HG03097 (cell line): ENCODE measurements around the gene DLST.
A peak's percentile ranks its signal among the peaks of the same experiment; 100 is the strongest.

ENCODE experiments used
- ATAC-seq: cut with Tn5 transposase; IDR thresholded peaks from one replicate; pipeline ENCODE4 v1.9.1; 2021; ENCODE audit not compliant: unreplicated experiment, low FRiP score

Gene DLST

DNA sequence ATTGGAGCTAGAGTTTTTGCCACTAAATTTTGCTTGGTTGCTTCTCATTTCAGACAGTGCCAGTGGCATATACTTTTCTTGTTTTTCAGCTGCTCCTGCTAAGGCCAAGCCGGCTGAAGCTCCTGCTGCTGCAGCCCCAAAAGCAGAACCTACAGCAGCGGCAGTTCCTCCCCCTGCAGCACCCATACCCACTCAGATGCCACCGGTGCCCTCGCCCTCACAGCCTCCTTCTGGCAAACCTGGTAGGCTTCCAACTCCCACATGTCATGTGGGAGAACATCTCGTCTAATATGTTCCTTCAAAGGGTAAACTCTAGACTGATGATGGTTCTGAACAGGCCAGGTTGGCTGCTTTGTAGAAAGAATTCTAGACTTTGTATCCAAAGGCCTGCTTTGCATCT lies 11.0 kb downstream of the DLST start:
- no peak for ATAC-seq

DNA sequence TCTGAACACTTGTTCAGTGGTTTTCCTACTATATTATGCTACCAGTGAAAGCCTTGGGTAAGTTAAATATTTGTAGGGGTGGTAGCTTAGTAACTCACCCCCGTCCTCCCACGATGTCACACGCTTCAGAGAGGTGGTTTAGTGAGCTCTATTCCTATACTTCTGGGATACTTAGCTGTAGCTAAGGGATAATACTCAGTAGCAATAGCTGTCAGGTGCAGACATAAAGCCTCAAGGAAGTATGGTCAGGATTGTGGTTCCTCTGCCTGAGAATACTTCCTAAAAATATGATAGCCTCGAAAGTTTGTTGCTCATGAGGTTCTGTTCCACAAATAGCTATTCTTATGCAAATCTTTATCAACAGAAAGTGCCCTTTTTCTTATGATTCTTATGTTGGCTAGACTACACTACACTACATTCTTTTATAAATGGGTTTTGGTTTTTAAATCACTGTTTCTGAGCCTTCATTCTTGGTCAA lies 11.9 kb downstream of the DLST start:
- ATAC-seq = peak; percentile 45

DNA sequence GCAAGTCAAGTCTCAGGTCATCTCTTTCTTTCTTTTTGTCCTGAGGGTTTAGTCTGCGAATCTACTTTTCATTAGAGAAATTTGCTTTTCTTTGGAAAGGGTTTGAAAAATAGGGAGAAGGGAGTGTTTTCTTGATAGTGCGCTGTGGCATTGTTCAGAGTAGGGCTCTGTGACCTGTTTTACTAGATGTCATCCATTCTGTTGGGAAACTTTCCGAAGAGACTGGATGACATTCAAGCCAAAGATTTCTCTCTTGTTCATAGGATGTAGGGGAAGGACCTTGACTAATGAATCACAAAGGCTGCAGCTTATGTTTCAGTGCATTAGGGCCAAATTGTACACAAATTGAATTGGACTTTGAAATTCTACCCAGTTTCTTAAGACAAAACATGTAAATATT lies 14.7 kb downstream of the DLST start:
- ATAC-seq = no peak

DNA sequence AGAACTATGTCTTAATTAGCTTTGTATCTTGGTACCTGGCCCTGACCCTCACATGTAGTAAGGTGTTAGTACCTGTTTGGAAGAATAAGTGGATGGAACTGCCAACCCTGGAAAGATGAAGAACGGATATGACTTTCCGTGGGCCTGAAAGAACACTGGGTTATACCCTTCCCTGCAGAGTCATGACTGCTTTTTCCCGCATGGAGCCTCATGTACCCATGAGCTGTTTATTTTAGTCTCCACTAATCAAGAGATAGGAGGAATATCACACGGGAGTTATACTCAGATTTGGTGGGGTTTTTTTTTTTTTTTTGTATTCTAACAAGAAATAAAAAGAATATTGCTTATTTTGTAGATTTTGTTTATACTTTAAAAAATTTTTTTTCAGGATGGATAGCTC lies 15.9 kb downstream of the DLST start:
- no peak for ATAC-seq

DNA sequence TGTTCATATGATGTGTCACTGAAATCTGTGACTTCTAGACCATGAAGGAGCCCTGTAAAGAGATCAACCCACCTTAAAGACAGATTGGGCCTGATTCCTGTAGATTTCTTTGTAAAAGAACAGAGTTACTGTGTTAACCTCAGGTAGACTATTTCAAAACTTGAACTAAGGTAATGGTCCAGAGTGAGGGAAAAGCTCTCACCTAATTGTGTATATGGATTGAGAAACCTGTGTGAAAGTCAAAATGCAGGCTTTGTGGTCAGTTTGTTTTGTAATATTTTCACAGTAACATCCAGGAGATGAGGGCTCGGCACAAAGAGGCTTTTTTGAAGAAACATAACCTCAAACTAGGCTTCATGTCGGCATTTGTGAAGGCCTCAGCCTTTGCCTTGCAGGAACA lies 16.4 kb downstream of the DLST start:
- ATAC-seq = no peak

DNA sequence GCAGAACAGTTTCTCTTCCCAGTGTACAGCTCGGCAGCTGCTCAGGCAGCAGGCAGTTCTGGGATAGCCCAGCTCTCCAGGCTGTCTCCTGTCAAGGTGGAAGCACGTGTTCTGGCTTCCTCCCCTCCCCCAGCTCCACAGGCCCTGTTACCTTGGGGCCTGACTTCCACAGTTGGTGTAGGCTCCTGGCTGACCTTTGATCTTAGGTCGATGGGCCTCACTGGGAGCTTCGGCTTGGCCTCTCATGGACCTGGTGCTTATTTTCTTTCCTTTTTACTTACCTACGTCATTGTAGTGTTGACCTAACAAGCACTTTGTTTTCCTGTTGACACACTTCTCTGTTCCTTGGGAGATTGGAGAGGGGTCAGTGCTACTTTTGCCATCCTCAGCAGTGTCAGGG lies 17.0 kb downstream of the DLST start:
- no peak for ATAC-seq

DNA sequence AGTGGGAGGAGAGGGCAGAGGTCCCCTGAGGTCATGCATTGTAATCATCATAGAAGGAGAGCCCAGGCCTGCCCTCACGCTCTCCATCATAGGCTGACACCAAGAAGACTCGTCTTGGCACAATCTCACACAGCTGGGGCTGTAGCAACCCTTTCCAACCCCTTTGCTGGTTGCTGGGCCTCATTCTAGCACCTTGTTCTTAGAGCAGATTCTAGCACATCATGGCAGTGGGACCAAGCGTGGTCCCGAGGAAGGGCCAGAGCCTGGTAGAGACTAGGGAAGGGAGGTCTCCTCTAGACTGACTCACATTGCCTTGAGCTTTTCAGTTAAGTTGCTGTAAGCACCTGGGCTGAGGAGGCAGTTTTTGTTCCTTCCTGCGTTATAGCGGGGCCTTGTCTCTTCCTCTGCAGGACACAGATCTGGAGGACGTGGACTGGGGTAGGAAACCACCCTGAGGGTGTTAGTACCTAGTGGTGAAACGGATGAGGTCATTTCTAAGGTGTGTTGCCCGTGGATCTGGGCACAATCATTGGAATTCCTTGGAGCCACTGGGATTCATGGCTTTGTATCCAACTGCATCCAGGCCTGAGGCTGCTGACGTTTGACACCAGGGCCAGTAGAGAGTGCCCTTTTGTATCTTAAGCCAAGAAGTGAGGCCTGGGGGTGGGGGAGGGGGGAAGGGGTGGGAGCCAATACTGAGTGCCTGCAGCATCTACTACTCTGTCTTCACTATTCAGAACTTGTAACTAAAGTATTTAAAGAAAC lies 21.4 kb downstream of the DLST start:
- no peak for ATAC-seq

DNA sequence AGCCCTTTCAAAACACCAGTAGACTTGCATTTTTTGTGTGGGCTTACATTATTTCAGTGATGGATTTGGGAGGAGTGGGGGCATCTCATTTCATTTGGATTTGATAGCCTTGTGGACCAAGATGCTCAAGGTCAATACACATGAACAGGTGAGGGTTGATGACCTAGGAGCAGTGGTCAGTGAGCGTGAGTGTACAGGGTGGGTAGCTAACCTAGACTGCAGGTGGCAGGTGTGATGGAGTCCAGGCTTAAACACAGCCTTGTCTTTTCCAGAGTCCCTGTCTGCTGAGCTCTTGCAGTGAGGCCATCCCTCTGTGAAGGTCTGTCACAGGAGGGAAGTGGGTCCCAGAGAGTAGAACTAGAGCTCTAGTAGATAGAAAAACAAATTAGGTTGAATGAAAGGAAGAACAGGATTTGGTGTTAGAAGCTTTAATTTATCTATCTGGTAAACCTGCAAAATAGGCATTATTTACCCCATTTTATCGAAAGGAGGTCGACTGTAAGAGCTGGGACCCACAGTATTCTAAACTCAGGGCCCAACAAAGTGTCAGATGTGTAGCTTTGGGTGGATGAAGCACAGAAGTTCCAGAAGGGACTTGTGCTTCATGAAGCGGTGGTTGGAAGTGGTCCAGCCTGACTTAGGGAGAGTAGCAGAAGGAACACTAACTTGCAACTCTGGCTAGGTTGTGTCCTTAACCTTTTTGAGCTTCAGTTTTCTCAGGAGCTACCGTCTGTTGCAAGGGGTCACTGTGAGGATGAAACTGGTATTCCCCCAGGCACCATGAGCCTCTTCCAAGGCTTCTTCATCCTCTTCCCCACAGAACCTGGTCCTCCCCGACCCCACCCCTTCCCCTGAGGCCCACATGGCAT lies 23.2 kb downstream of the DLST start:
- ATAC-seq = no peak

DNA sequence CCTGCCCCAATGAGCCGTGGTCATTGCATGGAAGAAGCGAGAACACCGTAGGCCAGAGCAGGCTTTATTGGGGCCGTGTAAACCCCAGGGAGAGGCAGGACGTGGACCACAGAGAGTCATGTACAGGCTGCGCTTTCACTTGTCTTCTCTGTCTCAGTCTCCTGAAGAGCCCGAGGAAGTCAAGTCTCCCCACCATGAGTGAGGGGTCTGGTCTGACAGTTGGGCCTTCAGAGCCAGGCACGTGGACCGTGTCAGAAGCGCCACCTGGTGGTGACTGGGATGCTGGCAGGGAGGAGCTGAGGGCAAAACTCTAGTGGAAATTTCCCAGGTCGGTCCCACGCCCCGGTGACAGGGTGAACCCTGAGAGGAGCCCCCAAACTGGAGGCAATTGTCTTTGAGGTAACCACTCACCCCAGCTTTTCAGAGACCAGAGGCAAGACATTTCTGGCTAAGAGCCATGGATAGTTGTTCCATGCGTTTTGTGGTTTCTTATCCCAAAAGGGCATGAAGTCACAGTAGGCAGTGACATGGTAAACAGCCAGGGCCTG lies 24.0 kb downstream of the DLST start:
- ATAC-seq = no peak

DNA sequence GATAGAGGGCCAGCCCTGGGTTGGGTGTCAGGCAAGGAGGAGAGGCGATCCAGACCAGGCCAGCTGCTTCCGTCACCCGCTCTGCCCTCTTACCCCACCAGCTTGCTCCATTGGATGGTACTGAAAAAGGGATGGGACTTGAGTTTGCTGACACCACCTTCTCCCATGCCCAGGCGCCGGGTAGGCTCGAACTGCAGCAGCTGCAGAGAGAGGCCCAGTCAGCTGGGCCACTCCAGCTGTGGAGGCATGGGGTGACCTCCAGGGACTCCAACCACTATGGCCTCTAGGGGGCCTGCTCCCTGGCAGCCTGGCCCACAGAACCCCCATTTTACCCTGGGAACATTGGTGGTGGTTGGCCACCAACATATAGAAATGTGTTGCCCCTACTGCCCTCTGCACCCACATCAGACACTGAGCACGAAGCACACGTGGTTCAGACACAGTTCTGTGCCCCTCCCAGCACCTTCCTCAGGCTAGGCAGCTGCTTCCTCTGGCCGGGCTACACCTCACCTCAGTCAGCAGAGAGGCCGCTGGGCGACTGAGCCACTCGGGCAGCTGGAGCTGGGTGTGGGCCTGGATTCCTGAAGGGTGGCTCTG lies 25.3 kb downstream of the DLST start:
- ATAC-seq = no peak

DNA sequence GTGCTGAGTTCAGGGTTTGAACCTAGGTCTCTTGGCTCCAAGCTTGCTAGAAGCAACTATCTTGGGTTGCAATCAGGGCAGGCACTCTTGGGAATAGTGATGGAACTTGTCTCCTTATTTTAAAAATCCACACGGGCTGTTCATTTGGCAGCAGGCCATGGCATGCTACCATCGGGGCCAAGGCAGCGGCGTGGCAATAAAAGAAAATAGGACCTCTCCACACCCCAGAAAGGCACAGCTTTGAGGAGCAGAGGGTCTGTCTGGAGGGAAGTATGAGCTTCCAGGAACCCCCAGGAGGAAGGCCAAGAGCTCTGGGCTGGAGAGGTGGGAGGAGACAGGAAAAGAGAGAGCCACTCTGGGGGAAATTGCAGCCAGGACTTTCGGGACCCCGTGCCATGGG lies 26.0 kb downstream of the DLST start:
- ATAC-seq = no peak

DNA sequence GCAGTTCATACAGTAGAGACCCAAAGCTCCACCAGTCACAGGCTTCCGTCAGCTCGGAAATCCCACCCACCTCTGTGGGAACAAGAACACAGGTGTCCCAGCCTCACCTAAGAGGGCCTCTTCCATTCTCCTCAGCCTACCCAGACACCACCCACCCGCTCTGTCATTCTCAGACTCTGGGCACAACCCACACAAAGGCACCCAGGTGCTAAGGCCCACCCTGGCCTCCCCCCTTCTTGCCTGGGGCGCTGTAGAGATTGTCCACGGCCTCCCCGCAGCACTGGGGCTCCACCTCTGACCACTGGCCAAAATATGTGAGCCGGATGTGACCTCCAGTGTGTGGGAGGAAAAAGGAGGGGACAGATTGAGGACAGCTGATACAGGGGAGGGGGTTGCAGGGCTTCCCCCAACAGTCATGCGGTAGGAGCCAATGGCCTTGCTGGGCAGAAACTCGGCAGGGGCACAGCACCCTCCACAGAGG lies 27.2 kb downstream of the DLST start:
- ATAC-seq = no peak

DNA sequence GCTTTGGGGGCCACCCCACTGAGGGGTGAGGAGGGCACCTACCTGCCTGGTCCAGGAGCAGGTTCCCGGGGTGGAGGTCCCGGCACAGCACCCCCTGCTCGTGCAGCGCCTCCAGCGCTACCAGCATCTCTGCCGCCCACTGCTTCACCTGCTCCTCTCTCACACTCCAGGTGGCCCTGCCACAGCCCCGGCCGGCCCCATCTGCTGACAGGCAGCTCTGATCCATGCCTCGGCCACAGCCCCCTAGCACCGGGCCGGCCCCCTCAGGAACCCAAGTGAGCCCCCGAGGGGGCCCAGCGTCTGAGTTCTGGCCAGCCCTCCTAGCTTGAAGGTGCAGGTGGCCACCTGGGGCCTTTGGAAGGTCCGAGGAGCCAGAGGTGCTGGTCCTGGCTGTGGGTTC lies 27.8 kb downstream of the DLST start:
- no peak for ATAC-seq

DNA sequence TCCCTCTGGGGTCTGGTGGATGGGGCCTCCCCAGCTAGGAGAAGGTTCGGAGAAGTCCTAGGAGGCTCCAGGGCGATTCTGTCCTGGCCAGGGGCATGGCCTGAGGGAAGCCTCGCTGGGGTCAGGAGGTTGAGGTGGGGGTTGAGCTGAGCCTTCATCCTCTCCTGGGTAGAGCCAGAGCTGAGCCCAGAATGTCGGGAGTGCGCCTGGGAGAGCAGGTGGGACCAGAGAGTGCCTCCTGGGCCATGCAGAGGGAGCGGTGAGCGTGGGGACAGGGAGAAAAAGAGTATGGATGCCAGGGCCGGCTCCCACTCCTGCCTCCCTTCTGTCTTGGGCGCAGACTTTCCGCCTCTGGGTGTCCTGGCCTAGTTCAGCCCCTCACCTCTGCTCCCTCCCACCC lies 28.2 kb downstream of the DLST start:
- no peak for ATAC-seq

DNA sequence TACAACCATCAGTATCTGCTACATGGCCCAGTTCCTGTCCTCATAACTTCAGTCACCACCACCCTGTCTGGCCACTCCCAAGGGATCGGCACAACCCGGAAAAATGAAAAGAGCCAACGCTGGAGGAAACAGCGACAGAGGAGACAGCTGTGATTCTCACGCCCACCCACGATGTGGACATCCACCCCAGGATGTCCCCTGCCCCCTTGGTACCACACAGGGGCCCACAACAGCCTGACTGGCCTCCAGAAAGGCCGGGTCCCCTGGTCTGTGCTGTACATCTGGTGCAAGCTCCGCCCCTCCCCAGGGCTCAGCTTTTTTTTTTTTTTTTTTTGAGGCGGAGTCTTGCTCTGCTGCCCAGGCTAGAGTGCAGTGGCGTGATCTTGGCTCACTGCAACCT lies 28.8 kb downstream of the DLST start:
- no peak for ATAC-seq

DNA sequence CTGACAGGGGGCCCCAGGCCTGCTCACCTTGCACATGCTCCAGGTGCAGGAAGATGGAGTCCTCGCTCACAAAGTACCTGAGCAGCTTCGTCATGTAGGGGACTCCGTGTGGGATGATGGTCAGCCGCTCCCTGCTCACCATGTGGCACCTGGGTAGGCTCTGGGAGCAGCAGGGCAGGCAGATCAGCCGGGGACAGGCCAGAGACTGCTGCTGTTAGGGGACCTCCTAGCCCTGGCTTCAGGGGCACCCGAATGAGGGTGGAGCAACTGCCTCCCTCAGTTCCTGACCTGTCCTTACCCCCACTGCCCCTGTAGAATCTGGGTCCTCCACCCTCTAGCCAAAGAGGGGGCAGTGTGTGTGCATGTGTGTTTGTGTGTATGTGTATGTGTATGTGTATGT lies 29.5 kb downstream of the DLST start:
- no peak for ATAC-seq

DNA sequence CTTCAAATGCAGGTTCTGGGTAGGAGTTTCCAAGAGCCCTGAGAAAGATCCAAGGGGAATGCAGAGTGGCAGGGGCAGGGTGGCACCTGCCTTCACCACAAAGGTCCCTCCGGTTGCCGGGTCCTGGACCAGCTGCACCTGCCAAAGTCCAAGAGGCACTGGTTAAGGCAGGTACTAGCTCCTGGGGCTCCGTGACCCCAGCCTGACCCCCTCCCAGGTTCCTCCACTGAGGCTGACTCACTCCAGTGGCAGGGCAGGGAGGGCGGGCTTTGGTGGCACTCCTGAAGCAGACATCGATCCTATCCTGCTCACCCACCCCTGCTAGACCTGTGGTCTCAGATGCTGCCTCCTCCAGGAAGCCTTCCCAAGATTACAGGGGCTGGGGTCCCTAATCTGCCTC lies 30.0 kb downstream of the DLST start:
- no peak for ATAC-seq

DNA sequence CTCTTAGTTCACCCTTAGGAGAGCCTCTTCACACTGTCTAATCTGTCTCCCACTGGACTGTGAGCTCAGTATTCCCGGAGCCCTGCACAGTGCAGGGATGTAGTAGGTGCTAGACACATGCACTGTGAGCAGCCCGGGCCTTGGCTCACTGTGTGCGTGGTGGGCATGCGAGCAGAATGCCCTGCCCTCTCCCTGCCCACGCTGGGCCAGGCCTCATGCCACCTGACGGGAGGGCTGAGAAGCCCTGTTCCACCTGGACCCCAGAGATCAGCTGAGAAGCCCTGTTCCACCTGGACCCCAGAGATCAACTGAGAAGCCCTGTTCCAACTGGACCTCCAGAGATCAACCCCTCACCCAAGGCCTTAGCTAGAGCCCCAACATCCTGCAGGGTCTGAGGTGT lies 30.4 kb downstream of the DLST start:
- no peak for ATAC-seq

DNA sequence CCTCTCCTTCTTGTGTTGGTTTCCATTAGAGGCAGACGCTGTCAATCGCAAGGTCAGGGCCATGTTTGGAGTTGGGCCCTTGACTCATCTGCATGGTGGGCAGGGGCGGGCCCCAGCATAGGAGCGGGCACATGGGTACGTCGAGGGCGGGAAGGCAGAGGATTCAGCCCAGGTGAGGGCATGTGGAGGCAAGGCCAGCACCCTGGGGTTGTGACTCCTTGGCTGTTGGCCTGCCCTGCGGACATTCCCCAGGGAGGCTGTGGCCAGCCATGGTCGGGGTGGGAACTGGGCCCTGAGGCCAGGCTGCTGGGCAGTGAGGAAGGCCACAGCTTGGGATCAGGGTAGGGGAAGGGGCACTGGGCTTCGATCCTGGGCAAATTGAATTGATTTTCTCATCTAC lies 31.1 kb downstream of the DLST start:
- no peak for ATAC-seq

DNA sequence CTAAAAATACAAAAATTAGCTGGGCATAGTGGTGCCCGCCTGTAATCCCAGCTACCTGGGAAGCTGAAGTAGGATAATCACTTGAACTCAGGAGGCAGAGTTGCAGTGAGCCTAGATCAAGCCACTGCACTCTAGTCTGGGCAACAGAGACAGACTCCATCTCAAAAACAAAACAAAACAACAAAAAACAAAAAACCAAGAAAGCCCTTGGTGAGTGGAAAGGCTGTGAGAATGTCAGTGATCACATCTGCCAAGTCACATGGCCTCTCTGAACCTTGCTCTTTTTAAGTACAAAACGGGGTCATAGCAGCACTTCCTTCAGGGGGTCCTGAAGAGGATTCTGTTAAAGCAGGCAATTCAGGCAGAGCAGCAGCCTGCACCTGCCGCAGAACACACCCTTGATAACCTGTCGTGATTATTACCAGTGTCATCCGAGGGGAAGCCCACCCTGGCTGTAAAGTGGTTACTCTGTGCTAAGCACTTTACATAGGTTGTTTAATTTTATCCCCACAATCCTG lies 31.7 kb downstream of the DLST start:
- ATAC-seq = no peak
